A549 (cell line): ENCODE results near the gene HMGA1. TPM values are rescaled to one million over a fixed set of nuclear protein-coding genes. Genes with fewer than 3 reads are reported as not detected.
"Not testable (repeated sequence)": the region's sequence is repeated elsewhere in the genome, so short reads cannot be mapped to it uniquely, and the experiment has no call there.

Source experiments
- ATAC-seq, 2 experiments: fragments of 200-7000 bp in 1 of 2; fragments of >200 bp in 1 of 2; cut with Nextera tagmentation in 1 of 2; cut with Tn5 transposase in 1 of 2; 3 replicates each; pipeline versions ENCODE4 v1.8.0 to v1.9.1; 2018 to 2020; ENCODE audit warnings: mild to moderate bottlenecking in 1 of 2, moderate library complexity in 1 of 2
- CTCF ChIA-PET: fragments of 300-600 bp; sonication (Branson Sonifier 250); formaldehyde crosslinking; extraction: SDS; loops from one replicate; lab custom pipeline; 2021; ENCODE audit warnings: antibody characterized with exemption, inconsistent platforms; lab: Yijun Ruan, JAX
- POLR2A ChIA-PET: fragments of 350-600 bp; formaldehyde crosslinking; extraction: SDS; loops from one replicate; lab custom pipeline; 2021; ENCODE audit warnings: antibody characterized with exemption, inconsistent platforms; lab: Yijun Ruan, JAX
- DNase-seq, 2 experiments: peaks; one replicate each; pipeline versions ENCODE4 v3.0.0 to v3.0.0-alpha.2; 2011 to 2016; ENCODE audit warnings: low read depth in 1 of 2, low spot score in 1 of 2
- FAIRE-seq: peaks from 2 replicates; lab custom pipeline; 2011; peaks lifted over from hg19 to GRCh38; lab: Jason Lieb, UNC
- H3K27ac ChIP-seq, 2 experiments: fragments of >200 bp; sonication (Bioruptor Twin); formaldehyde crosslinking; 3 replicates each; pipeline ENCODE4 v1.5.1; 2016 to 2017
- H3K4me1 ChIP-seq: fragments of >200 bp; sonication (Bioruptor Twin); formaldehyde crosslinking; 3 replicates; pipeline ENCODE4 v1.6.1; 2016
- H3K4me2 ChIP-seq: fragments of >200 bp; sonication (Bioruptor Twin); formaldehyde crosslinking; 3 replicates; pipeline ENCODE4 v1.6.1; 2016
- H3K4me3 ChIP-seq: fragments of >200 bp; sonication (Bioruptor Twin); formaldehyde crosslinking; 3 replicates; pipeline ENCODE4 v1.5.1; 2016
- H3K9me3 ChIP-seq: fragments of >200 bp; sonication (Bioruptor Twin); formaldehyde crosslinking; 3 replicates; pipeline ENCODE4 v1.6.1; 2016
- ATOH8 ChIP-seq: fragments of 250-450 bp; sonication (Bioruptor Pico); IDR thresholded peaks from 2 replicates; pipeline ENCODE4 v1.5.0; 2020; ENCODE audit warnings: low read depth, mild to moderate bottlenecking, moderate library complexity
- BCL3 ChIP-seq: fragments of >200 bp; sonication (Bioruptor Twin); formaldehyde crosslinking; IDR thresholded peaks from 3 replicates; pipeline ENCODE4 v1.6.1; 2016
- CBX8 ChIP-seq: fragments of 200-600 bp; sonication (generic); IDR thresholded peaks from 2 replicates; pipeline ENCODE4 v1.6.1; 2016
- CTCF ChIP-seq: fragments of >200 bp; sonication (Bioruptor Twin); formaldehyde crosslinking; IDR thresholded peaks from 3 replicates; pipeline ENCODE4 v1.5.1; 2016
- EP300 ChIP-seq, 2 experiments: fragments of >200 bp; sonication (Bioruptor Twin); formaldehyde crosslinking; IDR thresholded peaks; 2 replicates in 1 of 2; 3 replicates in 1 of 2; pipeline ENCODE4 v1.6.1; 2016 to 2017
- FOSL2 ChIP-seq, 2 experiments: fragments of 450-650 bp in 1 of 2; fragments of >200 bp in 1 of 2; sonication (Bioruptor Twin) in 1 of 2; formaldehyde crosslinking; IDR thresholded peaks; 2 replicates each; pipeline versions ENCODE4 v1.5.0 to v1.6.1; 2016 to 2020; ENCODE audit warnings: mild to moderate bottlenecking in 1 of 2, moderate library complexity in 1 of 2
- FOXS1 ChIP-seq: fragments of 250-450 bp; sonication (Bioruptor Pico); IDR thresholded peaks from 2 replicates; pipeline ENCODE4 v1.5.0; 2020; ENCODE audit warnings: mild to moderate bottlenecking, moderate library complexity
- GATA3 ChIP-seq: IDR thresholded peaks from 2 replicates; pipeline ENCODE4 v1.6.1; 2012; ENCODE audit warnings: borderline replicate concordance
- HEYL ChIP-seq: fragments of 250-450 bp; sonication (Bioruptor Pico); IDR thresholded peaks from 2 replicates; pipeline ENCODE4 v1.8.0; 2021; ENCODE audit warnings: mild to moderate bottlenecking, moderate library complexity
- HOXB5 ChIP-seq: fragments of 250-450 bp; sonication (Bioruptor Pico); IDR thresholded peaks from 2 replicates; pipeline ENCODE4 v1.5.0; 2020; ENCODE audit warnings: mild to moderate bottlenecking, moderate library complexity
- JUN ChIP-seq, 2 experiments: fragments of >200 bp; sonication (Bioruptor Twin); formaldehyde crosslinking; IDR thresholded peaks; 2 replicates in 1 of 2; 3 replicates in 1 of 2; pipeline ENCODE4 v1.6.1; 2016 to 2017
- JUNB ChIP-seq: fragments of >200 bp; sonication (Bioruptor Twin); formaldehyde crosslinking; IDR thresholded peaks from 2 replicates; pipeline ENCODE4 v1.6.1; 2016
- MAFK ChIP-seq: fragments of 450-650 bp; IDR thresholded peaks from 2 replicates; pipeline ENCODE4 v1.6.1; 2014; ENCODE audit not compliant: partially characterized antibody
- MYC ChIP-seq: IDR thresholded peaks from 2 replicates; pipeline ENCODE4 v1.6.1; 2012; ENCODE audit warnings: mild to moderate bottlenecking, inconsistent platforms, low read length, improper control_type of control experiment, borderline replicate concordance
- NFE2L2 ChIP-seq: fragments of 150-350 bp; conservative IDR thresholded peaks from 2 replicates; pipeline ENCODE4 v1.6.1; 2014; ENCODE audit warnings: low read length
- POLR2A ChIP-seq: IDR thresholded peaks from 2 replicates; pipeline ENCODE4 v1.6.1; 2012; ENCODE audit warnings: mild to moderate bottlenecking, low read length
- POLR2AphosphoS2 ChIP-seq: conservative IDR thresholded peaks from 2 replicates; pipeline ENCODE4 v1.6.1; 2012; ENCODE audit warnings: low read length, improper control_type of control experiment, inconsistent platforms
- RARB ChIP-seq: fragments of 250-450 bp; sonication (Bioruptor Pico); IDR thresholded peaks from 2 replicates; pipeline ENCODE4 v1.8.0; 2021; ENCODE audit warnings: mild to moderate bottlenecking, moderate library complexity
- RNF2 ChIP-seq: fragments of 200-600 bp; sonication (generic); IDR thresholded peaks from 2 replicates; pipeline ENCODE4 v1.6.1; 2016; ENCODE audit warnings: low read depth, mild to moderate bottlenecking, antibody characterized with exemption, moderate library complexity, borderline replicate concordance
- ZSCAN20 ChIP-seq: fragments of 250-450 bp; sonication (Bioruptor Pico); IDR thresholded peaks from 2 replicates; pipeline ENCODE4 v1.8.0; 2022; ENCODE audit warnings: mild to moderate bottlenecking, moderate library complexity
- WGBS: methylation state at CpG from one replicate; pipeline ENCODE4 v1.1.6; 2017; ENCODE audit errors: missing lambda C conversion rate; 5-methylcytosine and 5-hydroxymethylcytosine counted together
- polyA plus RNA-seq, 4 experiments: library from polyadenylated mRNA; depleted of rRNA in 3 of 4; stranded (reverse); fragments of >200 nt; fragmentation: RNase III in 1 of 4; extraction: RNeasy Plus Mini Kit Qiagen cat#74134 plus additional on column Dnase treatment in 1 of 4; gene quantifications; 2 replicates in 3 of 4; 3 replicates in 1 of 4; pipeline ENCODE4 v1.2.3, GENCODE V29; 2011 to 2017
- TF ChIP-seq, protein P1 (sequence below): IDR thresholded peaks from 2 replicates; pipeline ENCODE4 v1.6.1; 2012
- TF ChIP-seq, protein P2 (sequence below): IDR thresholded peaks from 2 replicates; pipeline ENCODE4 v1.6.1; 2012

HMGA1 gene
- polyA plus RNA-seq, 2 of the 4 experiments (the other 2 are of a cell fraction) = 127 to 249 TPM

DNA sequence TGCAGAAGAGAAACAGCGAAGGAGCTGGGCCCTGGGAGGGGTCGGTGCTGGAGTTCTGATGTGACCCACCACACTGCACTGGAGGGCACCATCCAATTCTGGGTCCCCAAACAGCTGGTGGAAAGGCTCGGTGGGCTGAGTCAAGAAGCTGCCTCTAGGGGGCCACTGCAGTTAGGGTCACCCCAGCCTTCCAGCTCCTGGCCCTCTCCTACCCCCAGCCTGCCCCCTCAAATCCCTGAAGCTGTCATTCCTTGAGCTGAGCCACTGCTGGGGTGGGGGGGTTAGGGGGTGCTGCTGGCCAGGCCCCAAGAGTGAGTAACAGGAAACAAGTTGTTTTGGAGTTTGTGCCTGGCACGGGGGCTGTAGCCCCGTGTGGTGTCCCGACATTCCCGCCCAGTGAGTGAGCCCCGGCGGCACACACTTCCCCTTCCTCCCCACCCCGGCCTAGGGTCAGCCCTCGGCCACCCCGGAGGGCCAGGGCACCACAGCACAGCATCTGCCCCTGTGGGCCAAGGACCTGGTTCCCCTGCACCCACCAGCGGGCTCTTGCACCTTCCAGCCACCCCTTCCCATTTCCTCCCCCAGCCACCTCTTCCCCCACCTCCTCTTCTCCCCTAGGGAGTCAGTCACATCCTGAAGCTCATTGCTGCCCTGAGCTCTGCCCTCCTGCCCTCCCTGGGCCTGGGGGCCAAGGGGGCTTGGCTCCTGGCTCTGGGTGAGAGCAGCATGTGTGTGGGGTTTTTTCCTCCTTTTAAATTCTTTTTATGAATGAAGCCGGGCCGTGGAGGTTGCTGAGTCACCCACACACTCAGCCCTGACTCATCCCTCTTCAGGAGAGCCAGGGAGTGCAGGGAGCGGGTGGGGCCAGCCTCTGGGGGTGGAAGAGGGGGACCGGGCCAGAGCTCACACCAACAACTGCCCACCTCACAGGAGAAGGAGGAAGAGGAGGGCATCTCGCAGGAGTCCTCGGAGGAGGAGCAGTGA lies 7.5 kb downstream of the HMGA1 start:
- ATAC-seq (peak; percentile 55 to 67), DNase-seq (peak; percentile 80 to 91), FAIRE-seq (no peak)
- H3K4me3 ChIP-seq = peak overlapping the region; percentile 22; the same call in 2 of the 3 replicates
- POLR2A ChIA-PET = interaction anchor here (0.5 to 1.3 kb wide), 6 partner anchors 10 to 171 kb away, joined by 3 to 6 read pairs (median 4); no protein-coding TSS in a partner anchor
- TF ChIP-seq CTCF (peak; percentile 19; the same call in 2 of the 3 replicates), FOXS1 (CRISPR knock-in tag) (peak; percentile 59; the same call in 1 of the 2 replicates), HOXB5 (CRISPR knock-in tag) (no peak), EP300 (IDR thresholded peaks at IDR 0.05) (peak; percentile 12 to 49; a peak in 2 of 5 replicates), ATOH8 (no peak; the same call in 1 of the 2 replicates), HEYL (CRISPR knock-in tag) (no peak), NFE2L2 (peak; percentile 69), POLR2A (no peak), RNF2 (no peak), RARB (CRISPR knock-in tag) (peak; percentile 34; the same call in 1 of the 2 replicates), JUNB (peak; percentile 81; the same call in 1 of the 2 replicates), CBX8 (no peak), FOSL2 (IDR thresholded peaks at IDR 0.05) (peak; percentile 93), FOSL2 (CRISPR knock-in tag; IDR thresholded peaks at IDR 0.05) (peak; percentile 97), ZSCAN20 (no peak), MAFK (peak; percentile 92), BCL3 (peak; percentile 27; the same call in 1 of the 3 replicates), JUN (IDR thresholded peaks at IDR 0.05) (peak; percentile 65 to 70; a peak in 4 of 5 replicates), POLR2AphosphoS2 (0 out of 2 replicates have a peak, but pooled peaks have one; percentile 19), MYC (peak; percentile 8; the same call in 1 of the 2 replicates), GATA3 (0 out of 2 replicates have a peak, but pooled peaks have one; percentile 29)
- TF ChIP-seq, protein P1, sequence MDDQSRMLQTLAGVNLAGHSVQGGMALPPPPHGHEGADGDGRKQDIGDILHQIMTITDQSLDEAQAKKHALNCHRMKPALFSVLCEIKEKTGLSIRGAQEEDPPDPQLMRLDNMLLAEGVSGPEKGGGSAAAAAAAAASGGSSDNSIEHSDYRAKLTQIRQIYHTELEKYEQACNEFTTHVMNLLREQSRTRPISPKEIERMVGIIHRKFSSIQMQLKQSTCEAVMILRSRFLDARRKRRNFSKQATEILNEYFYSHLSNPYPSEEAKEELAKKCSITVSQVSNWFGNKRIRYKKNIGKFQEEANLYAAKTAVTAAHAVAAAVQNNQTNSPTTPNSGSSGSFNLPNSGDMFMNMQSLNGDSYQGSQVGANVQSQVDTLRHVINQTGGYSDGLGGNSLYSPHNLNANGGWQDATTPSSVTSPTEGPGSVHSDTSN = peak; percentile 45; the same call in 1 of the 2 replicates
- TF ChIP-seq, protein P2, sequence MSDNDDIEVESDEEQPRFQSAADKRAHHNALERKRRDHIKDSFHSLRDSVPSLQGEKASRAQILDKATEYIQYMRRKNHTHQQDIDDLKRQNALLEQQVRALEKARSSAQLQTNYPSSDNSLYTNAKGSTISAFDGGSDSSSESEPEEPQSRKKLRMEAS = peak; percentile 62; the same call in 1 of the 2 replicates
- no peaks in the 10 kb centered on the region for H3K9me3 ChIP-seq
- H3K4me2 ChIP-seq = peak overlapping the region; percentile 91
- WGBS = 3% methylated on average over 12 of the region's 19 CpGs
- CTCF ChIA-PET = interaction anchor here (0.6 to 3.9 kb wide), 8 partner anchors 10 to 365 kb away, joined by 3 to 19 read pairs (median 4); partner anchors contain the start of gene RPS10
- peak overlapping the region; percentile 93 to 97 for H3K27ac ChIP-seq
- H3K4me1 ChIP-seq = peaks cover 88% of the 10 kb centered on the region

- Histone ChIP-seq H3K4me1 (peaks cover 78% of the 10 kb centered on the region), H3K4me2 (peak overlapping the region; percentile 91), H3K27ac (peak overlapping the region; percentile 93 to 97)
- POLR2A ChIA-PET = interaction anchor here (0.6 to 1.1 kb wide), 3 partner anchors 11 to 170 kb away, joined by 3 to 4 read pairs (median 4); no protein-coding TSS in a partner anchor
- CTCF ChIA-PET = interaction anchor here (0.6 to 3.9 kb wide), 5 partner anchors 11 to 364 kb away, joined by 3 to 19 read pairs (median 7); no protein-coding TSS in a partner anchor
- not testable (repeated sequence) for FAIRE-seq, ATAC-seq, H3K4me3 ChIP-seq, H3K9me3 ChIP-seq, DNase-seq
- WGBS = 60% methylated on average over 6 of the region's 13 CpGs
Observed at GRCh38 chr6:34245032-34245760, 8.5 kb downstream of the HMGA1 start.

DNA sequence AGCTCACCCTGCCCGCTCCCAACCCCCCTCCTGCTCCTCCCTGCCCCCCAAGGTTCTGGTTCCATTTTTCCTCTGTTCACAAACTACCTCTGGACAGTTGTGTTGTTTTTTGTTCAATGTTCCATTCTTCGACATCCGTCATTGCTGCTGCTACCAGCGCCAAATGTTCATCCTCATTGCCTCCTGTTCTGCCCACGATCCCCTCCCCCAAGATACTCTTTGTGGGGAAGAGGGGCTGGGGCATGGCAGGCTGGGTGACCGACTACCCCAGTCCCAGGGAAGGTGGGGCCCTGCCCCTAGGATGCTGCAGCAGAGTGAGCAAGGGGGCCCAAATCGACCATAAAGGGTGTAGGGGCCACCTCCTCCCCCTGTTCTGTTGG lies 9.1 kb downstream of the HMGA1 start:
- ATAC-seq, H3K9me3 ChIP-seq, DNase-seq, FAIRE-seq, H3K4me3 ChIP-seq: not testable (repeated sequence)
- CTCF ChIA-PET = interaction anchor here (5.0 kb wide), 1 partner anchor 50 kb away, joined by 27 read pairs; no protein-coding TSS in a partner anchor
- Histone ChIP-seq H3K4me1 (peaks cover 73% of the 10 kb centered on the region), H3K4me2 (peak overlapping the region; percentile 71; the same call in 2 of the 3 replicates), H3K27ac (peak overlapping the region; percentile 93 to 97)
- WGBS = 55% methylated on average over 7 of the region's 7 CpGs
- POLR2A ChIA-PET = interaction anchor here (1.5 kb wide), 1 partner anchor 9 kb away, joined by 5 read pairs; the partner anchor contains the start of gene HMGA1
